ENCODE measurements around the gene ATG16L2. TPM values are rescaled to one million over a fixed set of nuclear protein-coding genes. Genes with fewer than 3 reads are reported as not detected.
"Not testable (repeated sequence)": the region's sequence is repeated elsewhere in the genome, so short reads cannot be mapped to it uniquely, and the experiment has no call there.

ATG16L2 gene
- total RNA-seq, 3 donors from 2014 or later (not counting 1 experiment from before 2014, with no cell fraction given) = 172 to 190 (median 179) TPM

DNA sequence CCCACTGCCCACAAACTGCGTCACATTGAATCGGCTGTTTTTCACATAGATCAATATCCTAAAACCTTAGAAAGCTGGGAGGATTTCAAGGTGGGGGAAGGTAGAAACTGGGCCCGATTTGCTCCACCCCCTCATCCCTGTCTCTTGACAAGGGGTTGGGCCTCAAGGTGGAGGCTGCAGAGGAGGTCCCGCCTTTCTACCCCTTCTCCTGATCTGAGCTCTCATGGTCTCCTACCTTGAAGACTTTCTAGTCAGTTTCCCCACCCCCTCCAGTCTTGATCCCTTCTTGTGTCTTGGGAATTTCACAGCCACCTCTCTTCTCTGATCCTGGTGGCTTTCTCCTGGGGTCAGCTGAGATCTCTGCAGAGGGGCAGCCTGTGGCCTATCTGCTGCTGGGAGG, 15.8 kb upstream of the ATG16L2 start:
- H3K36me3 ChIP-seq (ENCODE audit: control insufficient read depth, insufficient read depth, low read length) = no peaks in the 10 kb centered on the region
- Mint-ChIP-seq H3K27ac (peak overlapping the region in 1 of 2 donors; percentile 19), H3K4me1 (peaks cover 15% of the 10 kb centered on the region in 2 donors), H3K27me3 (ENCODE audit: low read depth in 2 of 2) (no peaks in the 10 kb centered on the region), H3K4me3 (no peak overlapping the region), H3K9me3 (no peaks in the 10 kb centered on the region), H3K36me3 (no peaks in the 10 kb centered on the region)
- no peaks in the 10 kb centered on the region for H3K9me3 ChIP-seq (ENCODE audit: control insufficient read depth, insufficient read depth, low read length)
- no peak overlapping the region for H3K27ac ChIP-seq (ENCODE audit: low read length)
- no peak overlapping the region for H3K4me3 ChIP-seq (ENCODE audit: low read length)
- H3K4me1 ChIP-seq (ENCODE audit: control insufficient read depth, insufficient read depth, low read length) = peaks cover 10% of the 10 kb centered on the region
- TF ChIP-seq, protein P1, sequence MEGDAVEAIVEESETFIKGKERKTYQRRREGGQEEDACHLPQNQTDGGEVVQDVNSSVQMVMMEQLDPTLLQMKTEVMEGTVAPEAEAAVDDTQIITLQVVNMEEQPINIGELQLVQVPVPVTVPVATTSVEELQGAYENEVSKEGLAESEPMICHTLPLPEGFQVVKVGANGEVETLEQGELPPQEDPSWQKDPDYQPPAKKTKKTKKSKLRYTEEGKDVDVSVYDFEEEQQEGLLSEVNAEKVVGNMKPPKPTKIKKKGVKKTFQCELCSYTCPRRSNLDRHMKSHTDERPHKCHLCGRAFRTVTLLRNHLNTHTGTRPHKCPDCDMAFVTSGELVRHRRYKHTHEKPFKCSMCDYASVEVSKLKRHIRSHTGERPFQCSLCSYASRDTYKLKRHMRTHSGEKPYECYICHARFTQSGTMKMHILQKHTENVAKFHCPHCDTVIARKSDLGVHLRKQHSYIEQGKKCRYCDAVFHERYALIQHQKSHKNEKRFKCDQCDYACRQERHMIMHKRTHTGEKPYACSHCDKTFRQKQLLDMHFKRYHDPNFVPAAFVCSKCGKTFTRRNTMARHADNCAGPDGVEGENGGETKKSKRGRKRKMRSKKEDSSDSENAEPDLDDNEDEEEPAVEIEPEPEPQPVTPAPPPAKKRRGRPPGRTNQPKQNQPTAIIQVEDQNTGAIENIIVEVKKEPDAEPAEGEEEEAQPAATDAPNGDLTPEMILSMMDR (IDR thresholded peaks at IDR 0.05) = no peak
- intact Hi-C loops (cut with micrococcal nuclease) = no loop called here
- H3K27me3 ChIP-seq (ENCODE audit: control insufficient read depth, insufficient read depth, low read length) = no peaks in the 10 kb centered on the region
- WGBS (ENCODE audit: insufficient coverage) = 100% methylated on average over 1 of the region's 4 CpGs
- no peak for ATAC-seq
- no peak for DNase-seq

DNA sequence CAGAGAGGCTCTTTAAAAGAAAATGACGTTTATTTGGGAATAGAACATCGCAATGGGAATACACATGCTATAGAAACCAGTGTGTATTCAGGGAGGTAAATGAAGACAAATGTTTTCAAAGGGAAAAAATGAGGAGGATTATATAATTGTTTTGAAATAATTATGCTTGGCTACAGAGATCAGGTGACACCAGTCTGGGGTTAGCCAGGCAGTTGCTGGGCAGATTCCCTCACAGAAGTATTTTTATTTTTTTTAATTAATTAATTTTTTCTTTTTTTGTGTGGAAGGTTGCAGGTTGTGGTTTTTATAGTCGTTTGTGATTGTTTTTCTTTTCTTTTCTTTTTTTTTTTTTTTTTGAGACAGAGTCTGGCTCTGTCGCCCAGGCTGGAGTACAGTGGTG, 14.8 kb upstream of the ATG16L2 start:
- H3K27ac ChIP-seq (ENCODE audit: low read length) = no peak overlapping the region
- Mint-ChIP-seq H3K9me3 (no peaks in the 10 kb centered on the region), H3K36me3 (no peaks in the 10 kb centered on the region), H3K4me3 (no peak overlapping the region), H3K4me1 (peaks cover 4 to 6% of the 10 kb centered on the region in 2 donors), H3K27me3 (ENCODE audit: low read depth in 2 of 2) (no peaks in the 10 kb centered on the region), H3K27ac (no peak overlapping the region)
- intact Hi-C loops (cut with micrococcal nuclease) = no loop called here
- no peaks in the 10 kb centered on the region for H3K36me3 ChIP-seq (ENCODE audit: control insufficient read depth, insufficient read depth, low read length)
- H3K4me1 ChIP-seq (ENCODE audit: control insufficient read depth, insufficient read depth, low read length) = peaks cover 3% of the 10 kb centered on the region
- H3K27me3 ChIP-seq (ENCODE audit: control insufficient read depth, insufficient read depth, low read length) = no peaks in the 10 kb centered on the region
- H3K9me3 ChIP-seq (ENCODE audit: control insufficient read depth, insufficient read depth, low read length) = no peaks in the 10 kb centered on the region
- WGBS (ENCODE audit: insufficient coverage) = 75% methylated on average over 4 of the region's 4 CpGs
- TF ChIP-seq, protein P1 (IDR thresholded peaks at IDR 0.05) = no peak
- ATAC-seq (no peak), DNase-seq (no peak)
- H3K4me3 ChIP-seq (ENCODE audit: low read length) = no peak overlapping the region

DNA sequence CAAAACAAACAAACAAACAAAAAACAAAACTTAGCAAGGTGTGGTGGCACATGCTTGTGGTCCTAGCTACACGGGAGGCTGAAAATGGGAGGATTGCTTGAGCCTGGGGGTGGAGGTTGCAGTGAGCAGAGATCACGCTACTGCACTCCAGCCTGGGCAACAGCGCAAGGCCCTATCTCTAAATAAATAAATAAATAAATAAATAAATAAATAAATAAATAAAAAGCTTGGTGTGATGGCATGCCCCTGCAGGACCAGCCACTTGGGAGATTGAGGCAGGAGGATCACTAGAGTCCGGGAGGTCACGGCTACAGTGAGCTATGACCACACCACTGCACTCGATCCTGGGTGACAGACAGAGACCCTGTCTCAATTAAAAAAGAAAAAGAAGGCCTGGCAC, 11.4 kb upstream of the ATG16L2 start:
- no peak overlapping the region for H3K27ac ChIP-seq (ENCODE audit: low read length)
- H3K4me1 Mint-ChIP-seq = peaks cover 9 to 15% of the 10 kb centered on the region in 2 donors
- DNase-seq (no peak), ATAC-seq (no peak)
- intact Hi-C loops (cut with micrococcal nuclease) = no loop called here
- no peak overlapping the region for H3K4me3 Mint-ChIP-seq
- no peaks in the 10 kb centered on the region for H3K36me3 ChIP-seq (ENCODE audit: control insufficient read depth, insufficient read depth, low read length)
- no peaks in the 10 kb centered on the region for H3K27me3 Mint-ChIP-seq (ENCODE audit: low read depth in 2 of 2)
- H3K27ac Mint-ChIP-seq = no peak overlapping the region
- H3K4me1 ChIP-seq (ENCODE audit: control insufficient read depth, insufficient read depth, low read length) = peaks cover 5% of the 10 kb centered on the region
- WGBS (ENCODE audit: insufficient coverage) = 95% methylated on average over 3 of the region's 6 CpGs
- no peaks in the 10 kb centered on the region for H3K27me3 ChIP-seq (ENCODE audit: control insufficient read depth, insufficient read depth, low read length)
- H3K4me3 ChIP-seq (ENCODE audit: low read length) = no peak overlapping the region
- no peaks in the 10 kb centered on the region for H3K36me3 Mint-ChIP-seq
- TF ChIP-seq, protein P1 (IDR thresholded peaks at IDR 0.05) = no peak
- no peaks in the 10 kb centered on the region for H3K9me3 Mint-ChIP-seq
- H3K9me3 ChIP-seq (ENCODE audit: control insufficient read depth, insufficient read depth, low read length) = no peaks in the 10 kb centered on the region

DNA sequence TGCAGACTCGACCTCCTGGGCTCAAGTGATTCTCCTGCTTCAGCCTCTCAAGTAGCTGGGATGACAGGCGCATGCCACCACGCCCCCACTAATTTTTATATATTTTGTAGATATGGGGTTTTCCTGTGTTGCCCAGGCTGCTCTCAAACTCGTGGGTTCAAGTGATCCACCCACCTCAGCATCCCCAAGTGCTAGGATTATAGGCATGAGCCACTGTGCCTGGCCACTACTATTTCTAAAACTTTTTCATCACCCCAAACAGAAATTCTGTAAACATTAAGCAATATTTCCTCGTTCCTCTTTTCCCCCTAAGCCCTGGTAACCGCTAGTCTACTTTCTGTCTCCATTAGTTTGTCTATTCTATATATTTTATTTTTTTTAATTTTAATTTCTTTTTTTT, 9.0 kb upstream of the ATG16L2 start:
- Mint-ChIP-seq H3K4me3 (no peak overlapping the region), H3K4me1 (peaks cover 10 to 22% of the 10 kb centered on the region in 2 donors), H3K36me3 (no peaks in the 10 kb centered on the region), H3K9me3 (no peaks in the 10 kb centered on the region), H3K27ac (no peak overlapping the region), H3K27me3 (ENCODE audit: low read depth in 2 of 2) (no peaks in the 10 kb centered on the region)
- no peak for ATAC-seq
- Histone ChIP-seq H3K4me1 (ENCODE audit: control insufficient read depth, insufficient read depth, low read length) (peaks cover 9% of the 10 kb centered on the region), H3K9me3 (ENCODE audit: control insufficient read depth, insufficient read depth, low read length) (no peaks in the 10 kb centered on the region), H3K36me3 (ENCODE audit: control insufficient read depth, insufficient read depth, low read length) (peaks cover 4% of the 10 kb centered on the region), H3K27me3 (ENCODE audit: control insufficient read depth, insufficient read depth, low read length) (no peaks in the 10 kb centered on the region), H3K4me3 (ENCODE audit: low read length) (no peak overlapping the region), H3K27ac (ENCODE audit: low read length) (no peak overlapping the region)
- TF ChIP-seq, protein P1 (IDR thresholded peaks at IDR 0.05) = no peak
- no peak for DNase-seq
- 40% methylated on average over 2 of the region's 6 CpGs for WGBS (ENCODE audit: insufficient coverage)
- intact Hi-C loops (cut with micrococcal nuclease) = no loop called here

DNA sequence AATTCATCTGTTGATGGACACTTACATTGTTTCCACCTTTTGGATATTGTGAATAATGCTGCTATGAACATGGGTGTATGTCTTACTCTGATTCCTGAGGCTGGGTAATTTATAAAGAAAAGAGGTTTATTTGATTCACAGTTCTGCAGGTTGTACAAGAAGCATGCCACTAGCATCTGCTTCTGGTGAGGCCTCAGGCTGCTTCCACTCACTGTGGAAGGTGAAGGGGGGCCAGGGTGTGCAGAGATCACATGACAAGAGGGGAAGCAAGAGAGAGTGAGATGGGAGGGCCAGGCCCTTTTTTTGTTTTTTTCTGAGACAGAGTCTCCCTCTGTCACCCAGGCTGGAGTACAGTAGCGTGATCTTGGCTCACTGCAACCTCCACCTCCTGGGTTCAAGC, 7.8 kb upstream of the ATG16L2 start:
- H3K4me3 ChIP-seq (ENCODE audit: low read length); H3K27ac ChIP-seq (ENCODE audit: low read length); H3K9me3 Mint-ChIP-seq; intact Hi-C loops (cut with micrococcal nuclease); DNase-seq; H3K4me3 Mint-ChIP-seq; H3K36me3 Mint-ChIP-seq; H3K9me3 ChIP-seq (ENCODE audit: control insufficient read depth, insufficient read depth, low read length); H3K36me3 ChIP-seq (ENCODE audit: control insufficient read depth, insufficient read depth, low read length); H3K27me3 ChIP-seq (ENCODE audit: control insufficient read depth, insufficient read depth, low read length); H3K27me3 Mint-ChIP-seq (ENCODE audit: low read depth in 2 of 2); ATAC-seq: not testable (repeated sequence)
- H3K27ac Mint-ChIP-seq = peak overlapping the region; percentile 61 to 78
- 100% methylated on average over 1 of the region's 1 CpG for WGBS (ENCODE audit: insufficient coverage)
- peaks cover 10% of the 10 kb centered on the region for H3K4me1 ChIP-seq (ENCODE audit: control insufficient read depth, insufficient read depth, low read length)
- H3K4me1 Mint-ChIP-seq = peaks cover 16 to 28% of the 10 kb centered on the region in 2 donors

All from natural killer cell (primary cell).